GM19238 (cell line): ENCODE data around the gene CCNH.

Experiments used
- DNase-seq: peaks from one replicate; pipeline ENCODE4 v3.0.0; 2011; ENCODE audit warnings: low spot score; ENCODE audit not compliant: insufficient read length

Gene CCNH

GRCh38 chr5:87403899-87404298 lies 8.8 kb downstream of the CCNH start:
- no peak for DNase-seq

- no peak for DNase-seq
Measured at GRCh38 chr5:87403409-87403808, 9.3 kb downstream of the CCNH start.

- DNase-seq = no peak
Measured at GRCh38 chr5:87401626-87402025, 11.1 kb downstream of the CCNH start.

- DNase-seq = no peak
Measured at GRCh38 chr5:87400305-87400899, 12.3 kb downstream of the CCNH start.

GRCh38 chr5:87399720-87400119 lies 13.0 kb downstream of the CCNH start:
- no peak for DNase-seq

- DNase-seq = no peak
Measured at GRCh38 chr5:87398981-87399614, 13.6 kb downstream of the CCNH start.

- DNase-seq = no peak
Measured at GRCh38 chr5:87394411-87395165, 18.1 kb downstream of the CCNH start.

GRCh38 chr5:87393331-87393730 lies 19.4 kb downstream of the CCNH start:
- no peak for DNase-seq

GRCh38 chr5:87392801-87393200 lies 19.9 kb downstream of the CCNH start:
- DNase-seq = no peak

GRCh38 chr5:87392170-87392569 lies 20.6 kb downstream of the CCNH start:
- no peak for DNase-seq

- DNase-seq = no peak
Measured at GRCh38 chr5:87390576-87391199, 22.0 kb downstream of the CCNH start.

GRCh38 chr5:87390075-87390474 lies 22.7 kb downstream of the CCNH start:
- no peak for DNase-seq

GRCh38 chr5:87389296-87390034 lies 23.3 kb downstream of the CCNH start:
- DNase-seq = no peak

GRCh38 chr5:87388129-87388528 lies 24.6 kb downstream of the CCNH start:
- no peak for DNase-seq

GRCh38 chr5:87385802-87386201 lies 26.9 kb downstream of the CCNH start:
- no peak for DNase-seq

- no peak for DNase-seq
Measured at GRCh38 chr5:87383216-87383615, 29.5 kb downstream of the CCNH start.

GRCh38 chr5:87382224-87382623 lies 30.5 kb downstream of the CCNH start:
- no peak for DNase-seq

GRCh38 chr5:87372705-87373104 lies 40.0 kb downstream of the CCNH start:
- DNase-seq = no peak

- DNase-seq = no peak
Measured at GRCh38 chr5:87369431-87369830, 43.3 kb downstream of the CCNH start.

GRCh38 chr5:87368601-87369000 lies 44.1 kb downstream of the CCNH start:
- DNase-seq = no peak

- no peak for DNase-seq
Measured at GRCh38 chr5:87367243-87367642, 45.5 kb downstream of the CCNH start.
